Neural cell (in vitro differentiated cells): ENCODE measurements around the gene CSMD2. TPM values are rescaled to one million over a fixed set of nuclear protein-coding genes. Genes with fewer than 3 reads are reported as not detected.

Experiments used
- H2AFZ ChIP-seq: fragments of 200-600, 300-800 bp; sonication (generic), shearing (Covaris generic); 2 replicates; pipeline ENCODE4 v1.6.0; 2014; ENCODE audit warnings: low read depth, mild to moderate bottlenecking, antibody characterized with exemption, low read length, moderate library complexity
- H3F3A ChIP-seq: fragments of 200-600 bp; shearing (Covaris generic); 2 replicates; pipeline ENCODE4 v1.6.1; 2016; ENCODE audit warnings: mild to moderate bottlenecking, moderate library complexity, mixed read lengths, antibody characterized with exemption, low read length; ENCODE audit not compliant: insufficient read depth, poor library complexity, severe bottlenecking
- H3K27ac ChIP-seq: fragments of 200-600, 300-800 bp; sonication (generic), shearing (Covaris generic); 2 replicates; pipeline ENCODE4 v1.5.1; 2014; ENCODE audit warnings: mild to moderate bottlenecking, low read length, moderate library complexity
- H3K27me3 ChIP-seq: fragments of 300-800, 200-600 bp; sonication (generic), shearing (Covaris generic); 2 replicates; pipeline ENCODE4 v1.6.0; 2014; ENCODE audit warnings: mild to moderate bottlenecking, low read depth, low read length, moderate library complexity; ENCODE audit not compliant: insufficient read depth
- H3K36me3 ChIP-seq: fragments of 300-800, 200-600 bp; sonication (generic), shearing (Covaris generic); 2 replicates; pipeline ENCODE4 v1.5.1; 2014; ENCODE audit warnings: mild to moderate bottlenecking, antibody characterized with exemption, low read length, moderate library complexity; ENCODE audit not compliant: insufficient read depth
- H3K4me2 ChIP-seq: fragments of 300-800, 200-600 bp; sonication (generic), shearing (Covaris generic); 2 replicates; pipeline ENCODE4 v1.6.0; 2014; ENCODE audit warnings: mild to moderate bottlenecking, low read length
- H3K4me3 ChIP-seq: fragments of 300-800, 200-600 bp; sonication (generic), shearing (Covaris generic); 2 replicates; pipeline ENCODE4 v1.5.1; 2014; ENCODE audit warnings: mild to moderate bottlenecking, low read length, moderate library complexity
- H3K79me2 ChIP-seq: fragments of 200-600 bp; shearing (Covaris generic); replicated peaks from 2 replicates; pipeline ENCODE4 v1.6.0; 2014; ENCODE audit warnings: mild to moderate bottlenecking, low read length, moderate library complexity; ENCODE audit not compliant: insufficient read depth
- H3K9ac ChIP-seq: fragments of 300-800, 200-600 bp; sonication (generic), shearing (Covaris generic); 2 replicates; pipeline ENCODE4 v1.6.1; 2016; ENCODE audit warnings: mild to moderate bottlenecking, low read length, mixed read lengths
- H3K9me2 ChIP-seq: fragments of 200-600 bp; shearing (Covaris generic); 2 replicates; pipeline ENCODE4 v1.6.1; 2016; ENCODE audit warnings: mild to moderate bottlenecking, low read length, mixed read lengths; ENCODE audit not compliant: insufficient read depth
- H3K9me3 ChIP-seq: fragments of 200-600, 300-800 bp; sonication (generic), shearing (Covaris generic); 2 replicates; pipeline ENCODE4 v1.6.1; 2016; ENCODE audit warnings: mild to moderate bottlenecking, mixed run types, low read length, moderate library complexity, mixed read lengths
- H4K20me1 ChIP-seq: fragments of 200-600 bp; shearing (Covaris generic); 2 replicates; pipeline ENCODE4 v1.6.1; 2016; ENCODE audit warnings: mild to moderate bottlenecking, mixed run types; ENCODE audit not compliant: insufficient read depth
- CTCF ChIP-seq: fragments of 450-650 bp; IDR thresholded peaks from 2 replicates; pipeline ENCODE4 v1.5.1; 2014; ENCODE audit warnings: antibody characterized with exemption, mild to moderate bottlenecking, moderate library complexity; ENCODE audit not compliant: poor library complexity, severe bottlenecking
- EP300 ChIP-seq: fragments of 450-650 bp; conservative IDR thresholded peaks from 2 replicates; pipeline ENCODE4 v1.6.1; 2014; ENCODE audit warnings: antibody characterized with exemption, mild to moderate bottlenecking, moderate library complexity; ENCODE audit not compliant: poor library complexity, severe bottlenecking
- EZH2 ChIP-seq: fragments of 200-600, 300-800 bp; shearing (Covaris generic), sonication (generic); IDR thresholded peaks from 2 replicates; pipeline ENCODE4 v1.6.1; 2014; ENCODE audit warnings: antibody characterized with exemption, low read length, borderline replicate concordance, mild to moderate bottlenecking; ENCODE audit not compliant: insufficient read depth, poor library complexity, severe bottlenecking
- MXI1 ChIP-seq: fragments of 450-650 bp; conservative IDR thresholded peaks from 2 replicates; pipeline ENCODE4 v1.6.1; 2014; ENCODE audit warnings: antibody characterized with exemption, mild to moderate bottlenecking; ENCODE audit not compliant: poor library complexity, severe bottlenecking
- POLR2AphosphoS5 ChIP-seq: IDR thresholded peaks from 2 replicates; pipeline ENCODE4 v1.6.1; 2012
- RAD21 ChIP-seq: fragments of 450-650 bp; conservative IDR thresholded peaks from 2 replicates; pipeline ENCODE4 v1.6.1; 2014; ENCODE audit warnings: antibody characterized with exemption, mild to moderate bottlenecking, moderate library complexity
- REST ChIP-seq: IDR thresholded peaks from 2 replicates; pipeline ENCODE4 v1.6.1; 2012; ENCODE audit warnings: borderline replicate concordance
- SMC3 ChIP-seq: fragments of 450-650 bp; conservative IDR thresholded peaks from 2 replicates; pipeline ENCODE4 v1.6.1; 2014; ENCODE audit warnings: antibody characterized with exemption, mild to moderate bottlenecking, moderate library complexity; ENCODE audit not compliant: poor library complexity
- TAF1 ChIP-seq: IDR thresholded peaks from 2 replicates; pipeline ENCODE4 v1.6.1; 2012; ENCODE audit warnings: low read depth
- polyA plus RNA-seq: library from polyadenylated mRNA; depleted of rRNA; stranded (reverse); fragments of >200 nt; gene quantifications from 2 replicates; pipeline ENCODE4 v1.2.3, GENCODE V29; 2014

CSMD2 gene
- polyA plus RNA-seq, 1 donor from 2014 or later = 9.6 TPM

GRCh38 chr1:33949570-33949969 lies 215.5 kb downstream of the CSMD2 start:
- Histone ChIP-seq H3F3A (no peaks in the 10 kb centered on the region), H3K79me2 (no peaks in the 10 kb centered on the region), H3K4me3 (no peak overlapping the region), H3K36me3 (no peaks in the 10 kb centered on the region), H4K20me1 (no peaks in the 10 kb centered on the region), H3K9me2 (no peaks in the 10 kb centered on the region), H2AFZ (no peak overlapping the region), H3K27ac (no peak overlapping the region), H3K27me3 (no peaks in the 10 kb centered on the region), H3K4me2 (no peak overlapping the region), H3K9ac (no peak overlapping the region), H3K9me3 (no peaks in the 10 kb centered on the region)
- TF ChIP-seq EZH2 (no peak), REST (no peak), CTCF (no peak), RAD21 (no peak), EP300 (no peak), SMC3 (no peak), POLR2AphosphoS5 (no peak), MXI1 (no peak), TAF1 (no peak)

GRCh38 chr1:33948291-33948690 lies 216.7 kb downstream of the CSMD2 start:
- H3K27me3 ChIP-seq = no peaks in the 10 kb centered on the region
- no peaks in the 10 kb centered on the region for H3F3A ChIP-seq
- H3K4me3 ChIP-seq = no peak overlapping the region
- no peaks in the 10 kb centered on the region for H3K79me2 ChIP-seq
- no peaks in the 10 kb centered on the region for H3K9me2 ChIP-seq
- H3K4me2 ChIP-seq = no peak overlapping the region
- no peaks in the 10 kb centered on the region for H4K20me1 ChIP-seq
- H3K9me3 ChIP-seq = no peaks in the 10 kb centered on the region
- TF ChIP-seq EZH2 (no peak), SMC3 (no peak), TAF1 (no peak), REST (no peak), RAD21 (no peak), CTCF (no peak), EP300 (no peak), MXI1 (no peak), POLR2AphosphoS5 (no peak)
- no peak overlapping the region for H3K27ac ChIP-seq
- no peaks in the 10 kb centered on the region for H3K36me3 ChIP-seq
- H2AFZ ChIP-seq = no peak overlapping the region
- H3K9ac ChIP-seq = no peak overlapping the region
